Measurements from ENCODE around the gene PCSK2.

- TF ChIP-seq POLR2A (IDR thresholded peaks at IDR 0.05; ENCODE audit: low read length) (no peak), GATA1 (IDR thresholded peaks at IDR 0.05; ENCODE audit: low read depth, low read length) (no peak)
These were observed 168.9 kb downstream of the PCSK2 start for GRCh38 chr20:17395729-17396128.

Data from erythroblast (primary cell).